K562 (cell line): Measurements from ENCODE around the gene DNAJB12. TPM values are rescaled to one million over a fixed set of nuclear protein-coding genes. Genes with fewer than 3 reads are reported as not detected.

Source experiments
- BRD4 ChIP-seq: fragments of 200-600 bp; sonication (generic); IDR thresholded peaks from 2 replicates; pipeline ENCODE4 v1.6.1; 2017; ENCODE audit warnings: inconsistent platforms
- CTCF ChIP-seq, 3 experiments: IDR thresholded peaks in 2 of 3; conservative IDR thresholded peaks in 1 of 3; 2 replicates each; pipeline ENCODE4 v1.5.1; 2011 to 2012; ENCODE audit warnings: low read length in 3 of 3, mild to moderate bottlenecking in 3 of 3, control low read depth in 2 of 3, improper control_type of control experiment in 1 of 3, inconsistent platforms in 1 of 3, low read depth in 1 of 3, mixed read lengths in 1 of 3, moderate library complexity in 1 of 3; ENCODE audit not compliant: insufficient read depth in 2 of 3
- ELK3 ChIP-seq: fragments of 450-650 bp; formaldehyde crosslinking; IDR thresholded peaks from 2 replicates; pipeline ENCODE4 v1.4.0; 2020; ENCODE audit warnings: mild to moderate bottlenecking
- ETS2 ChIP-seq: IDR thresholded peaks from 2 replicates; pipeline ENCODE4 v1.6.1; 2016; ENCODE audit warnings: borderline replicate concordance, missing genetic modification characterization, mild to moderate bottlenecking, moderate library complexity, missing compliant biosample characterization; ENCODE audit not compliant: poor library complexity, severe bottlenecking
- FOXK1 ChIP-seq: sonication (generic); formaldehyde crosslinking; IDR thresholded peaks from 2 replicates; pipeline ENCODE4 v1.8.0; 2022; ENCODE audit warnings: missing genetic modification reagents, mild to moderate bottlenecking, borderline replicate concordance
- FUS ChIP-seq: fragments of 200-400 bp; formaldehyde crosslinking; optimal IDR thresholded peaks from 2 replicates; pipeline ENCODE3; 2017; ENCODE audit warnings: low read depth, low read length
- GATA2 ChIP-seq: sonication (generic); formaldehyde crosslinking; IDR thresholded peaks from 2 replicates; pipeline ENCODE4 v1.4.0; 2020; ENCODE audit warnings: mild to moderate bottlenecking, missing genetic modification reagents
- GATAD2A ChIP-seq: fragments of 450-650 bp; IDR thresholded peaks from 2 replicates; pipeline ENCODE4 v1.6.1; 2017
- GTF3C2 ChIP-seq: IDR thresholded peaks from 3 replicates; pipeline ENCODE4 v1.6.1; 2011; ENCODE audit warnings: borderline replicate concordance, mild to moderate bottlenecking, moderate library complexity; ENCODE audit not compliant: insufficient read length; ENCODE audit errors: extremely low read depth
- HDAC8 ChIP-seq: fragments of 450-650 bp; IDR thresholded peaks from 2 replicates; pipeline ENCODE4 v1.6.1; 2016; ENCODE audit warnings: mild to moderate bottlenecking, missing genetic modification characterization, moderate library complexity, missing compliant biosample characterization
- KAT8 ChIP-seq: fragments of 450-650 bp; IDR thresholded peaks from 2 replicates; pipeline ENCODE4 v1.6.1; 2016; ENCODE audit warnings: low read depth, mild to moderate bottlenecking
- KDM4B ChIP-seq, 2 experiments: fragments of 450-650 bp in 1 of 2; sonication (generic) in 1 of 2; IDR thresholded peaks; 2 replicates each; pipeline ENCODE4 v1.6.1; 2016 to 2017; ENCODE audit warnings: borderline replicate concordance in 2 of 2, antibody characterized with exemption in 1 of 2, low read depth in 1 of 2, mild to moderate bottlenecking in 1 of 2
- MTF1 ChIP-seq: fragments of 250-450 bp; sonication (Bioruptor Pico); IDR thresholded peaks from 2 replicates; pipeline ENCODE4 v1.9.0; 2021; ENCODE audit warnings: moderate library complexity, mild to moderate bottlenecking, inconsistent platforms, borderline replicate concordance
- TARDBP ChIP-seq: fragments of 450-650 bp; IDR thresholded peaks from 2 replicates; pipeline ENCODE4 v1.6.1; 2016
- TCF7L2 ChIP-seq: fragments of 150-350 bp; IDR thresholded peaks from 2 replicates; pipeline ENCODE4 v1.6.1; 2016; ENCODE audit warnings: low read depth, mild to moderate bottlenecking, low read length, moderate library complexity
- TCFL5 ChIP-seq: fragments of 250-450 bp; sonication (Bioruptor Pico); conservative IDR thresholded peaks from 2 replicates; pipeline ENCODE4 v1.6.1; 2021; ENCODE audit warnings: mild to moderate bottlenecking, moderate library complexity, matching md5 sums
- TOE1 ChIP-seq, 2 experiments: fragments of 450-650 bp in 1 of 2; sonication (generic) in 1 of 2; formaldehyde crosslinking in 1 of 2; IDR thresholded peaks; 2 replicates each; pipeline versions ENCODE4 v1.7.1 to v1.8.0; 2016 to 2022; ENCODE audit warnings: borderline replicate concordance in 2 of 2, mild to moderate bottlenecking in 2 of 2, antibody characterized with exemption in 1 of 2, inconsistent platforms in 1 of 2, low read depth in 1 of 2, missing genetic modification reagents in 1 of 2, moderate library complexity in 1 of 2
- ZFP1 ChIP-seq: fragments of 450-650 bp; formaldehyde crosslinking; IDR thresholded peaks from 2 replicates; pipeline ENCODE4 v1.4.0; 2020; ENCODE audit warnings: mild to moderate bottlenecking, mixed read lengths
- ZKSCAN3 ChIP-seq: fragments of 250-450 bp; sonication (Bioruptor Pico); IDR thresholded peaks from 2 replicates; pipeline ENCODE4 v1.4.0; 2020
- ZNF146 ChIP-seq: IDR thresholded peaks from one replicate; pipeline ENCODE4 v1.6.1; 2018; ENCODE audit warnings: missing compliant biosample characterization; ENCODE audit not compliant: unreplicated experiment
- ZNF165 ChIP-seq: fragments of 250-450 bp; sonication (Bioruptor Pico); IDR thresholded peaks from 2 replicates; pipeline ENCODE4 v1.4.0; 2020; ENCODE audit warnings: borderline replicate concordance
- ZNF668 ChIP-seq: fragments of 250-450 bp; sonication (Bioruptor Pico); IDR thresholded peaks from 2 replicates; pipeline ENCODE4 v1.8.0; 2022; ENCODE audit warnings: mild to moderate bottlenecking, inconsistent platforms
- polyA plus RNA-seq, 8 experiments: library from polyadenylated mRNA; depleted of rRNA in 4 of 8; stranded (reverse) in 5 of 8; unstranded in 3 of 8; fragments of >200 nt; fragmentation: Nextera tagmentation in 2 of 8; fragmentation: Illumina TruSeq in 1 of 8; extraction: Ambion mirVana in 2 of 8; extraction: Trizol in 1 of 8; gene quantifications; 2 replicates each; pipeline versions ENCODE4 v1.2.1 to v1.2.3, GENCODE V29; 2011 to 2014; ENCODE audit warnings: inconsistent platforms in 1 of 8, missing spikeins in 1 of 8
- total RNA-seq, 7 experiments: library from RNA; depleted of rRNA in 6 of 7; stranded (reverse); fragments of >200 nt in 6 of 7; fragmentation: Illumina TruSeq in 2 of 7; extraction: Trizol in 2 of 7; gene quantifications; 2 replicates each; pipeline versions ENCODE4 v1.2.1 to v1.2.3, GENCODE V29; 2011 to 2021; ENCODE audit warnings: low replicate concordance in 1 of 7

The DNAJB12 gene
- total and polyA plus RNA-seq, 9 of the 15 experiments (the other 6 are each of a cell fraction or from before 2014, with no cell fraction given), result 3.5 to 31.5 (median 20.3) TPM

- TF ChIP-seq ELK3 (CRISPR knock-in tag) (peak; percentile 24; the same call in 1 of the 2 replicates), ZNF165 (CRISPR knock-in tag) (peak; percentile 95), TCFL5 (CRISPR knock-in tag) (peak; percentile 77), ZFP1 (CRISPR knock-in tag) (peak; percentile 59; the same call in 1 of the 2 replicates), GATA2 (CRISPR knock-in tag) (no peak), FOXK1 (0 out of 2 replicates have a peak, but pooled peaks have one; percentile 3), KAT8 (no peak), MTF1 (CRISPR knock-in tag) (peak; percentile 66; the same call in 1 of the 2 replicates), CTCF (IDR thresholded peaks at IDR 0.05 in 2 of 3, conservative IDR thresholded peaks at IDR 0.05 in 1 of 3; ENCODE audit: insufficient read depth in 2 of 3, low read depth in 1 of 3, low read length in 3 of 3) (peak in 2 of 3 experiments; percentile 19 to 32; a peak in 4 of 6 replicates), BRD4 (no peak), ETS2 (tag) (no peak), ZKSCAN3 (0 out of 2 replicates have a peak, but pooled peaks have one; percentile 11), GTF3C2 (no peak), ZNF668 (CRISPR knock-in tag) (peak; percentile 91), ZNF146 (CRISPR knock-in tag) (no peak), FUS (no peak), HDAC8 (tag) (peak; percentile 93; the same call in 1 of the 2 replicates), TOE1 (IDR thresholded peaks at IDR 0.05; ENCODE audit: borderline replicate concordance) (peak; percentile 79), TOE1 (CRISPR knock-in tag; IDR thresholded peaks at IDR 0.05; ENCODE audit: borderline replicate concordance, low read depth) (peak; percentile 25; the same call in 1 of the 2 replicates), TARDBP (peak; percentile 82; the same call in 1 of the 2 replicates), GATAD2A (peak; percentile 53), KDM4B (IDR thresholded peaks at IDR 0.05; ENCODE audit: borderline replicate concordance in 2 of 2, low read depth in 1 of 2) (no peak; a peak in 1 of 4 replicates), TCF7L2 (no peak)
These were observed 56.7 kb downstream of the DNAJB12 start (continued) for GRCh38 chr10:72297805-72298591.
